ENCODE measurements around the gene ETHE1.

Gene ETHE1, protein sequence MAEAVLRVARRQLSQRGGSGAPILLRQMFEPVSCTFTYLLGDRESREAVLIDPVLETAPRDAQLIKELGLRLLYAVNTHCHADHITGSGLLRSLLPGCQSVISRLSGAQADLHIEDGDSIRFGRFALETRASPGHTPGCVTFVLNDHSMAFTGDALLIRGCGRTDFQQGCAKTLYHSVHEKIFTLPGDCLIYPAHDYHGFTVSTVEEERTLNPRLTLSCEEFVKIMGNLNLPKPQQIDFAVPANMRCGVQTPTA

DNA sequence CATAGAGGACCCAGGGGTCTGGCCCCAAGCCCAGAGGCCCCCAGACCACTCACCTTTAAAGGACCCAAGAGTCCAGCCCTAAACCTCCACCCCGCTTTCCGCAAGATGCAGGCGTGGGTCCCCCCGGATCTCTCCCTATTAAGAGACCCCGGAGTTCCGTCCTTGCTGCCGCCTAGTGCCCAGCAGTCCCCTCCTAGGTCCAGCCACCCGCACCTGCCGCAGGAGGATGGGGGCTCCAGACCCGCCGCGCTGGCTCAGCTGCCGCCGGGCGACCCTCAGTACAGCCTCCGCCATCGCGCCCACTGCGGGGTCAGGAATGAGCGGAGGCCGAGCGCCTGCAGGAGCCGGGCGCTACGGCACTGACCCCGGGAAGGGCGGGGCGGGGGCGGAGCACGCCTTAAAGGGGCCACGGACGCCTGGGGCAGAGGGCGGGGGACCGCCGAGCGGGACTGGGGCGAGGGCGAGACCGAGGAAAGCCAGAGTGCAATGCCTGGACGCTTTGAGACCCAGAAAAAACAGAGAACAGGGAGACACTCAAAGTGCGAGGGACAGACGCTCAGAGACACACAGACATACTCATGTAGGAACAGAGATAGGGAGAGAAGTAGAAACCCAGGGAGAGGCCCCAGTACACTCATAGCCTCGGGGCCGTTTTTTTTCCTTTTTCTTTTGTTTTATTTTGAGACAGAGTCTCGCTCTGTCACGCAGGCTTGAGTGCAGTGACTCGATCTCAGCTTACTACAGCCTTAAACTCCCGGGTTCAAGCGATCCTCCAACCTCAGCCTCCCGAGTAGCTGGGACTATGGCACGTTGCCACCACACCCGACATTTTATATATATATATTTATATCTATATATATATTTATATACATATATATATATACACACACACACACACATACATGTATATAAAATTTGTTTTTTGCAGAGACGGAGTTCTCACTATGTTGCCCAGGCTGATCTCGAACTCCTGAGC lies at the start of gene ETHE1:
Gene ETHE1, minus strand, starts transcription at position 318 of the 976 bp plus-strand sequence. Its CDS starts 24 bp downstream, at position 294.
- DNase-seq (ENCODE audit: low read depth): peak; percentile 60

- no peak for DNase-seq (ENCODE audit: low read depth)
Measured at GRCh38 chr19:43575955-43576878, 49.2 kb upstream of the ETHE1 start.

GRCh38 chr19:43575156-43575950 lies 48.4 kb upstream of the ETHE1 start, which contains the start of the genes PINLYP and XRCC1:
PINLYP (plus strand) TSS chr19:43575801; CDS start chr19:43577192, 1,391 bp downstream.
XRCC1 (minus strand) TSS chr19:43575527; CDS start chr19:43575458, 69 bp downstream.
- DNase-seq (ENCODE audit: low read depth): peak; percentile 92

- DNase-seq (ENCODE audit: low read depth): no peak
Measured at GRCh38 chr19:43574424-43575155, 47.6 kb upstream of the ETHE1 start.

DNA sequence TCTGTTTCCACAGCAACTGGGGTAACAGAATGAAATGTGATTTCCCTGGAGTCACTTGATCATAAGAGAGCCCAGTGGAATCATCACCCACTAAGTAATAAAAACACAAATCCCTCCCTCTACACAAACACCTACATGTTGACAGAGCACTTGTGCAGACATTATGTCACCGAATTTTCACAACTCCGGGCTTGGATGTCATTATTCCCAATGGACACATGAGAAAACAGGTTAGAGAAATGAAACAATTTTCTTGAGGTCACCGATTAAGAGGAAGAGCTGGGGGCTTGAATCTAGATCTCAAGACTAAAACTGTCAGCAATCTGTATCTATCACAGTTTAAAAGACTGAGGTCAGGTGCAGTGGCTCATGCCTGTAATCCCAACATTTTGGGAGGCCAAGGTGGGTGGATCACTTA lies 45.2 kb upstream of the ETHE1 start:
- DNase-seq (ENCODE audit: low read depth): no peak

DNA sequence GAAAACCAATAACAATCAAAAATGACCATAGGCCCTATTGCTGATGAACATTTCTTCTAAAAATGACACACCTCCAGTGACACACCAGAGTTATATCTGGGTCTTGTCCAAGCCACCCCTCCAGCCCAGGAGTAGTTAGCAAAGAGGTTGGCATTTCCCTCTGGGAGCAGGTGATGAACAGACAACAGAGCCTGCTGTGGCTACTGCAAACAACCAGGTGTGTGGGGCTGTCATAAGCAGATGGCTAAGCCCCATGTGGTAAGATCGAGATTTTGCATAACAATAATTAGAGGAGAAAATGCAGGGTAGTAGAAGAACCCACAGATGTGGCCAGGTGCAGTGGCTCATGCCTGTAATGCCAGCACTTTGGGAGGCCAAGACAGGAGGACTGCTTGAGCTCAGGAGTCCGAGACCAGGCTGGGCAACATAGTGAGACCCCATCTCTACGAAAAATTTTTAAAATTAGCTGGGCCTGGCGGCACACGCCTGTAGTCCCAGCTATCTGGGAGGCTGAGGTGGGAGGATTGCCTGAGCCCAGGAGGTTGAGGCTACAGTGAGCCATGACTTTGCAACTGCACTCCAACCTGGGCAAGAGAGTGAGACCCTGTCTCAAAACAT lies 43.3 kb upstream of the ETHE1 start:
- DNase-seq (ENCODE audit: low read depth): no peak

GRCh38 chr19:43569657-43570056 lies 42.7 kb upstream of the ETHE1 start:
- DNase-seq (ENCODE audit: low read depth): no peak

DNA sequence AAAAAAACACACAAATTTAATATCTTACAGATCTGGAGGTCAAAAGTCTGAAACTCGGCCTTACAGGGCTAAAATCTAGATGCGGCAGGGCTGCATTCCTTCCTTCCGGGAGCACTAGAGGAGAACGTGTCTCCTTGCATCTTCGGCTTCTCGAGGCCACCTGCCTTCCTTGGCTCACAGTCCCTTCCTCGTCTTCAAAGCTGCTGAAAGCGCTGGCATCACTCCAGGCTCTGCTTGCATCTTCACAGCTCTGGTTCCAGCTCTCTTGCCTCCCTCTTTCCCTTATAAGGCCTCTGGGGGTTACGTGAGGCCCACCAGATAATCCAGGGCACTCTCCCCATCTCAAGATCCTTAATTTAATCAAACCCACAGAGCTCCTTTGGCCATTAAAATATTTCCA lies 37.8 kb upstream of the ETHE1 start:
- DNase-seq (ENCODE audit: low read depth): no peak

DNA sequence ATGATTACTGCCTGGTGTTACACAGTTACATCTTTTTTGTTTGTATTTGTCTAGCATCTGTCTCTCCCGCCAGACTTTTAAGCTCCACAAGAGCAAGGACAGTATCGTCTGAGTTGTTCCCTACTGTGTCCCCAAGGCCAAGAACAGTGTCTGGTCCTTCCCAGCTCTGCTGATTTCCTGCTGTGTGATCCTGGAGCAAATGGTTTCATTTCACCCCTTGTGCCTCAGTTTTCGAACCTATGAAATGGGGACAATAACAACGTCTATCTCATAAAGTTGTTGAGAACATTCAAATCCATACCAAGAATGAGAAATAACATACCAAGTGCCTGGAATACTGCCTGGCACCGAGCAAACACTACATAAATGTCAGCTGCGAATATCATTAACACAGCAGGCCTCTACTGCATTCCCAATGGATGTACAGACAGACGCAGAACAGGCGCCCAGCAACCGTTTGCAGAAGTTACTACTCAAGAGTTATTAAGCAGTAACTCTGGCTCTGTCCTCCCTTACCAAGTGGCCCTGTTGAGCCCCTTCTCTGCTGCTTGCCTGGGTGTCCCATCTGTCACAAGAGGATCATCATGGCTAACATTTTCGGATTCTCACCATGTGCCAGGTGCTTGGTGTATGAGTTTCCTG lies 36.9 kb upstream of the ETHE1 start:
- no peak for DNase-seq (ENCODE audit: low read depth)

DNA sequence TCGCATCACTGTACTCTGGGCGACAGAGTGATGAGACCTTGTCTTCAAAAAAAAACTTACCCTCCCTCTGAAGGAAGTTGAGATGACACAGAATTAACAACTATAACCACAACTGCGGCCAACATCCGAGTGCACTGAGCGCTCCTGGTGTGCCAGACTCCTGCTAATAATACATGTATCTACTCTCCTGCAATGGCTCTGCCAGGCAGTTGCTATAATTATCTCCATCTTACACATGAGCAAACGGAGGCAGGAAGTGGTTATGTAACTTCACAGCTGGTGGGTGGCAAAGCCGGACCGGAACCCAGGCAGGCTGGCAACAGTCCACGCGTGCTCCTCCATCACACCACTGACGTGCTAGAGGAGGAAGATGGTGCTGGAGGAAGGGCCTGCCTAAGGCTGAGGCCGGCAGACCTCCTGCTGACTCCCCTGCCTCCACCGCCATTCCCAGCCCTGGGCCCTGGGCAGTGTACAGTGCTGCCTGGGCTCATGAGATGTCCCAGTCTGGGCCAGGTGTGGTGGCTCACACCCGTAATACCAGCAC lies 35.8 kb upstream of the ETHE1 start:
- peak; percentile 58 for DNase-seq (ENCODE audit: low read depth)

DNA sequence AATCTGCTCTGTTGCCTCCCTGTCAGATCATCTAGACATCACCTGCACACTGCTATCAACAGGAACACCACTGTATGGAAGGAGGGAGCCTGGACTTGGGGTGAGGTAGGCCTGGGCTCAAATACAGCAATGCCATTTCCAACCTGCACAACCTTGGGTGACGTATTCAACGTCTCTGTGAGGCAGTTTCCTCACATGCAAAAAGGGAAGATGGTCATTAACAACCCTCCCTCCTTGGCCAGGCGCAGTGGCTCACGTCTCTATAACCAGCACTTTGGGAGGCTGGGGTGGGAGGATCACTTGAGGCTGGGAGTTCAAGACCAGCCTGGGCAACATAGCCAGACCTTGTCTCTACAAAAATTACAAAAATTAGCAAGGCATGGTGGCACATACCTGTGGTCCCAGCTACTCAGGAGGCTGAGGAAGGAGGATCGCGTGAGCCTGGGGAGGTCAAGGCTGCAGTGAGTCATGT lies 35.3 kb upstream of the ETHE1 start:
- DNase-seq (ENCODE audit: low read depth): no peak

- DNase-seq (ENCODE audit: low read depth): no peak
Measured at GRCh38 chr19:43561139-43561970, 34.4 kb upstream of the ETHE1 start.

- DNase-seq (ENCODE audit: low read depth): no peak
Measured at GRCh38 chr19:43560687-43561086, 33.7 kb upstream of the ETHE1 start.

DNA sequence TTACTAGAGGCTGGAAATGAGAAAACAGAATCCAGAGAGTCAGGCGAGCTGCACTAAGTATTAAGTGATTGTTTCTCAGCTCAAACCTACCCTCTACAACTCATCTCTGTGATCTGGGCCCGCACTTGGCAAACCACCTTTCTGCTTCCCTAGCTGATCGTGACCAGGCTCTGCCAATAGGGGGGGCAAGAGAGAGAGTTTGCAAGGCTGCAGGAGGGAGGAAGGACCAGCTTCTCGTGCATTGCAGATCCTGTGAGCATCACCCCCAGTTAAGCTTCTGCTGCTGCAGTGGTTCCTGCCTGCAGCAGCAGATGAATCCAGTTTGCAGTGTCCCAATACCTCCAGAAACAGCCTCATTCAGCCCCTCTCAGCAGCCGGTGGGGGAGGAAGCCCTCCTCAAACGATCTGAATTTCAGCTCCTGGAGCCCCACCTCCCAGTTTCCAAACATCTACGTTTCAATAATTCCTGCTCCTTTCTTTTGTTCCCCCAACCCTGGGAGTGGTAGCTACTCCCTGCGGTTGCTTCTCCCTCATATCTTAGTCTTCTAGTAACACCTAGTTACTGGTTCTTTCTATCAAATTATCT lies 28.3 kb upstream of the ETHE1 start:
- DNase-seq (ENCODE audit: low read depth): peak; percentile 68

- no peak for DNase-seq (ENCODE audit: low read depth)
Measured at GRCh38 chr19:43554317-43554895, 27.4 kb upstream of the ETHE1 start.

- DNase-seq (ENCODE audit: low read depth): no peak
Measured at GRCh38 chr19:43553656-43554055, 26.7 kb upstream of the ETHE1 start.

DNA sequence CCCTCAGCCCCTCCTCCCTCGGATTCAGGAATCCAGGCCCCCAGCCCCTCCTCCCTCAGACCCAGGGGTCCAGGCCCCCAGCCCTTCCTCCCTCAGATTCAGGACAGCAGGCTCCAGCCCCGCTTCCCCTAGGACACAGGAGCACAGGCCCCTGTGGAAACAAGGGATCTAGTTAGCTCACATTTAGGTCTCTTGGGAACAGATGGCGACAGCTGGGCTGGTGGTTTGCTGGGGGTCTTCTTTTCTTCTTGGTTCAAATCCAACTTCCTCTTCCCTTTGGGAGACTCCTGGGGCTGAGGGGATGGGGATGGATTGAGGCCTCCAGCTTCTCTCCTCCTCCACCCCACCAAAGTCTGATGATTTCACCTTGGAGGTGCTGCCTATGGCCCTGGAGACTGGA lies 25.6 kb upstream of the ETHE1 start:
- no peak for DNase-seq (ENCODE audit: low read depth)

- no peak for DNase-seq (ENCODE audit: low read depth)
Measured at GRCh38 chr19:43552198-43552450, 25.1 kb upstream of the ETHE1 start.

Data from activated T-helper 9 cell treated with anti-CD3 and anti-CD28 coated beads, Interleukin-2, amount 50 U/mL, for 16 hours (primary cell).